SH-SY5Y (cell line): ENCODE measurements around the gene DLL1.

ENCODE experiments used
- GATA2 ChIP-seq: IDR thresholded peaks from 2 replicates; pipeline ENCODE4 v1.6.1; 2011; ENCODE audit warnings: mild to moderate bottlenecking, low read depth, low read length
- GATA3 ChIP-seq: IDR thresholded peaks from 2 replicates; pipeline ENCODE4 v1.6.1; 2011; ENCODE audit warnings: low read depth, mild to moderate bottlenecking, low read length, moderate library complexity

Gene DLL1

DNA sequence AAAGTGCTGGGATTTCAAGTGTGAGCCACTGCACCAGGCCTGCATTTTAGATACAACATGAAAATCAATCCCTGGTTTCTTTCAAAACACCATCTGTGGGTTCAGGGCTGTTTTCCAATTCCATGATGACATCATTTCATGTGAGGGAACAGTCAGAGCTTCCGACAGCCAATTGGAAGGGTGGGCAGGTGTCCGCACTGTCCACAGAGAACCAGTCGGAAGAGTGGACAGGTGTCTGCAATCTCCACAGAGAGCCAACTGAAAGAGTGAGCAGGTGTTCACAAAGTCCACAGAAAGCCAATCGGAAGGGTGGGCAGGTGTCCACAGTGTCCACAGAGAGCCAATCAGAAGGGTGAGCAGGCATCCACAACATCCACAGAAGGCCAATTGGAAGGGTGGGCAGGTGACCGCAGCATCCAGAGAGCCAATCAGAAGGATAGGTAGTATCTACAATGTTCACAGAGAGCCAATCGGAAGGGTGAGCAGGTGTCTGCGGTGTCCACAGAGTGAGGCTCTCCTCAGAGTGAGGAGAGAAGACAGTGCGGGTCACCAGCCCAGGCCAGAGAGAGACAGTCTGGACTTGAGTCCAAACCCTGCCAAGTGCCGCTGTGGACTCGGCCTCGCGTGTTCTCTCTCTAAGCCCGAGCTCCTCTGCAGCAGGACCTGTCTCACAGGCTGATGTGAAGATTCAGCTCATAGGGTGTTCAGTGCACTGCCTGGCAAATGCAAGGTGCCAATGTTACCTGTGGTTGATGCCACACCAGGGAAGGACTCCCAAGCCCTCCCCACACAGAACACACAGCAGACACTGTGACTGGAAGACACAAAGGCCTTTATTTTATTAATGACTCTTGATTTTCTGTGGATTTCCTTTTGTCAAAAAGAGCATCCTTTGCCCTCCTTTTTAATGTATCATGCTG, 57.3 kb downstream of the DLL1 start:
- TF ChIP-seq GATA2 (no peak), GATA3 (no peak)
